RWPE2 (cell line): ENCODE data around the gene UBLCP1.
A peak's percentile ranks its signal among the peaks of the same experiment; 100 is the strongest.
"Not testable (repeated sequence)": the region's sequence is repeated elsewhere in the genome, so short reads cannot be mapped to it uniquely, and the experiment has no call there.

ENCODE experiments used
- ATAC-seq: fragments of 200-7000 bp; cut with Tn5 transposase; 3 replicates; pipeline ENCODE4 v1.9.1; 2021; ENCODE audit warnings: low read depth
- DNase-seq: peaks from one replicate; pipeline ENCODE4 v3.0.0-alpha.2; 2020; ENCODE audit warnings: low spot score
- H3K27ac ChIP-seq: fragments of 450-650 bp; 2 replicates; pipeline ENCODE4 v1.5.1; 2017; ENCODE audit warnings: mild to moderate bottlenecking; ENCODE audit not compliant: poor library complexity, severe bottlenecking
- H3K27me3 ChIP-seq: fragments of 250-450 bp; sonication (Bioruptor Pico); 2 replicates; pipeline ENCODE4 v1.5.1; 2021; ENCODE audit warnings: mild to moderate bottlenecking, moderate library complexity; ENCODE audit not compliant: insufficient read depth, poor library complexity, severe bottlenecking
- H3K36me3 ChIP-seq: fragments of 250-450 bp; sonication (Bioruptor Pico); 2 replicates; pipeline ENCODE4 v1.5.1; 2020; ENCODE audit warnings: low read depth, mild to moderate bottlenecking, moderate library complexity
- H3K4me1 ChIP-seq: fragments of 250-450 bp; sonication (Bioruptor Pico); 2 replicates; pipeline ENCODE4 v1.5.1; 2021; ENCODE audit warnings: mild to moderate bottlenecking, moderate library complexity; ENCODE audit not compliant: insufficient read depth, poor library complexity, severe bottlenecking
- H3K4me3 ChIP-seq: fragments of 250-450 bp; sonication (Bioruptor Pico); 2 replicates; pipeline ENCODE4 v1.5.1; 2021; ENCODE audit warnings: mild to moderate bottlenecking, moderate library complexity; ENCODE audit not compliant: severe bottlenecking
- H3K9me3 ChIP-seq: fragments of 250-450 bp; sonication (Bioruptor Pico); 2 replicates; pipeline ENCODE4 v1.5.1; 2021; ENCODE audit warnings: mild to moderate bottlenecking, moderate library complexity; ENCODE audit not compliant: severe bottlenecking
- TF ChIP-seq, protein P1 (sequence below): fragments of 450-650 bp; IDR thresholded peaks from one replicate; pipeline ENCODE4 v1.5.1; 2017; ENCODE audit warnings: mild to moderate bottlenecking, moderate library complexity; ENCODE audit not compliant: poor library complexity, severe bottlenecking

UBLCP1 gene

DNA sequence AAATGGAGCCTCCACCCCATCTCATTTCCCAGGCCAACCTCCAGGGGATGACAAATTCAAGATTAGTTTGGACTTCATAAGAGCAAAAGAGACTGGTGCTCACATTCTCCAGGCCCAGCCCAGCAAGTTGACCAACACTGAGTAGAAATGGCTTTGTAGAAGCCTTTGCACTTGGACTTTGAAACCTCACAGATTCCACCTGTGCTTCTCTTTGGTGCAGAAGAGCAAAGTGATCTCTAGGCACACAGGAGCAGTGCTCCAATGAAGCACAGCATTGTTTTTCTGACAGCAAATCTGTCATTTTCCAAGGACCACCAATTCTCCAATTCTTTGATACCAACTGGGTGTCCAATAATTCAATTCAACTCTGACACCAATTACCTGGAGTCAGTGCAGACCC lies 36.6 kb upstream of the UBLCP1 start:
- no peaks in the 10 kb centered on the region for H3K36me3 ChIP-seq
- H3K4me1 ChIP-seq, result peaks cover 49% of the 10 kb centered on the region
- TF ChIP-seq, protein P1, sequence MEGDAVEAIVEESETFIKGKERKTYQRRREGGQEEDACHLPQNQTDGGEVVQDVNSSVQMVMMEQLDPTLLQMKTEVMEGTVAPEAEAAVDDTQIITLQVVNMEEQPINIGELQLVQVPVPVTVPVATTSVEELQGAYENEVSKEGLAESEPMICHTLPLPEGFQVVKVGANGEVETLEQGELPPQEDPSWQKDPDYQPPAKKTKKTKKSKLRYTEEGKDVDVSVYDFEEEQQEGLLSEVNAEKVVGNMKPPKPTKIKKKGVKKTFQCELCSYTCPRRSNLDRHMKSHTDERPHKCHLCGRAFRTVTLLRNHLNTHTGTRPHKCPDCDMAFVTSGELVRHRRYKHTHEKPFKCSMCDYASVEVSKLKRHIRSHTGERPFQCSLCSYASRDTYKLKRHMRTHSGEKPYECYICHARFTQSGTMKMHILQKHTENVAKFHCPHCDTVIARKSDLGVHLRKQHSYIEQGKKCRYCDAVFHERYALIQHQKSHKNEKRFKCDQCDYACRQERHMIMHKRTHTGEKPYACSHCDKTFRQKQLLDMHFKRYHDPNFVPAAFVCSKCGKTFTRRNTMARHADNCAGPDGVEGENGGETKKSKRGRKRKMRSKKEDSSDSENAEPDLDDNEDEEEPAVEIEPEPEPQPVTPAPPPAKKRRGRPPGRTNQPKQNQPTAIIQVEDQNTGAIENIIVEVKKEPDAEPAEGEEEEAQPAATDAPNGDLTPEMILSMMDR, result no peak
- ATAC-seq (no peak), DNase-seq (no peak)
- H3K27me3 ChIP-seq, result no peaks in the 10 kb centered on the region
- H3K9me3 ChIP-seq, result no peaks in the 10 kb centered on the region
- no peak overlapping the region for H3K4me3 ChIP-seq
- peak overlapping the region; percentile 93 for H3K27ac ChIP-seq

- TF ChIP-seq, protein P1, result no peak
- no peaks in the 10 kb centered on the region for H3K9me3 ChIP-seq
- peaks cover 49% of the 10 kb centered on the region for H3K4me1 ChIP-seq
- H3K27me3 ChIP-seq, result no peaks in the 10 kb centered on the region
- DNase-seq (peak; percentile 85), ATAC-seq (peak; percentile 87)
- no peak overlapping the region for H3K4me3 ChIP-seq
- peak overlapping the region; percentile 93 for H3K27ac ChIP-seq
- H3K36me3 ChIP-seq, result no peaks in the 10 kb centered on the region
Measured at GRCh38 chr5:159227452-159227851, 35.6 kb upstream of the UBLCP1 start.

- not testable (repeated sequence) for H3K36me3 ChIP-seq, H3K4me3 ChIP-seq, H3K9me3 ChIP-seq, H3K27me3 ChIP-seq
- Histone ChIP-seq H3K27ac (peak overlapping the region; percentile 93), H3K4me1 (peaks cover 49% of the 10 kb centered on the region)
- peak; percentile 87 for DNase-seq
- peak; percentile 78 for ATAC-seq
Measured at GRCh38 chr5:159228097-159228496, 35.0 kb upstream of the UBLCP1 start.

DNA sequence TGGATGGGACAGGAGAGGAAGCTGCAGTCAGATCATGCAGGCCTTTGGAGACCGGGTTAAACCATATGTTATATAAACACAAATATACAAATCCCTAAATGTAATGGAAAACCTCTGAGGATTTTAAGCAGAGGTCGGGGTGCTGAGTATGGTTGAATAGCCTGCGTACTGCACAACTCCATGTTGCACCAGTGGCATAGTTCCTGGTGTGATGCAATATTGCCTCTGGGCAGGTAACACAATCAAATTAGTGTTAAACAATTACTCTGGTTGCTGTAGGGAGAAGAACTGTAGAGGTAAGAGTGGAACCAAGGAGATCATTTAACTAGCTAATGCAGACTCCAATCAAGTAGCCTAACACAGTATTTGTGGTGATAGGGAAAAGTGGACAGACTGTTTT lies 32.4 kb upstream of the UBLCP1 start:
- Histone ChIP-seq H3K4me3 (no peak overlapping the region), H3K9me3 (no peaks in the 10 kb centered on the region), H3K36me3 (no peaks in the 10 kb centered on the region), H3K27me3 (no peaks in the 10 kb centered on the region), H3K27ac (no peak overlapping the region), H3K4me1 (peaks cover 48% of the 10 kb centered on the region)
- ATAC-seq (no peak), DNase-seq (no peak)
- TF ChIP-seq, protein P1, result no peak

DNA sequence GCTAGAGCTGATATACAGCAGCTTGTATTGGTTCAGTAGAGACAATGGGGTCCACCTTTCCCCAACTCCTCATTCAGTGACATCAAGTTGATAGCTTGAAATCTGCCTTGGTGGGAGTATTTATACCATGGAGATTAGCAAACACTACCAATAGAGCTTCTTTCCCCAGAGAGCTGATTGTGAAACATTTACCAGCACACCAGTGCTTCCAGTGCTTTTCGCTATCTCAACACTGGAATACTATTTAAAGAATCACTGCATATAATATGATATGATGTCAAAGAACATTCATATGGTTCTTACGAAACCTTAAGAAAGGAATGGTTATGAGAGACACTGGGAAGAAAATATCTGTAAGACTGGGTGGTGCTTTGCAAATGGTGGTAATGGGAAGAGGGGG lies 31.9 kb upstream of the UBLCP1 start:
- ATAC-seq (no peak), DNase-seq (no peak)
- Histone ChIP-seq H3K4me1 (peaks cover 46% of the 10 kb centered on the region), H3K4me3 (no peak overlapping the region), H3K9me3 (no peaks in the 10 kb centered on the region), H3K27me3 (no peaks in the 10 kb centered on the region), H3K36me3 (no peaks in the 10 kb centered on the region), H3K27ac (no peak overlapping the region)
- TF ChIP-seq, protein P1, result no peak

DNA sequence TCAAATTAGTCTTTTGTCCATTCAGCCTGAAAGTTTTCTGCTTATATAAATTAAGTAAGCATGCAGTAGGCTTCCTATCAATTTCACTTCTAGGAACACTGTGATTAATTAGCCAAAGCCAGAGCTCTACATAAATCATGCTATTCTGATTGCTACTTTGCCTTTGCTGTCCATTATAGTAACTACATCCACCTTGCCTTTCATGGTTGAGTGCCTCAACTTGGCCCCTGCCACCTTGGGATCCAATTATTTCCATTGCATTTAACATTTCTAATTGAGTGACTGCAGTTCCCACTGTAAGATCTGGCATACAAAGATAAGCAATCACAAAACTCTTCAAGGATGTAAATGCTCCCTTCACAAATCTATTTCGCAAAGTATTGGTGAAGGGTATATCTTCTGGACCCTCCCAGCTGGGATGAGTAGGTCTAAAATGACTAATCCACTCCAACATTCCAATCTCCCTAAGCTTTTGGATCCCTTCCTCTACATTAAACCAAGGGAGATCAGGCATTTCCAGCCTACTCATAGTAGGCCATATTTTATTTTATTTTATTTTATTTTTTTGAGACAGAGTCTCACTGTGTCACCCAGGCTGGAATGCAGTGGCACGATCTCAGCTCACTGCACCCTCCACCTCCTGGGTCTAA lies 27.1 kb upstream of the UBLCP1 start:
- not testable (repeated sequence) for H3K4me3 ChIP-seq, H3K36me3 ChIP-seq, ATAC-seq, H3K27me3 ChIP-seq, H3K9me3 ChIP-seq, DNase-seq
- H3K4me1 ChIP-seq, result peaks cover 24% of the 10 kb centered on the region
- H3K27ac ChIP-seq, result peak overlapping the region; percentile 7
